ENCODE data around the gene ATP8A2.

DNA sequence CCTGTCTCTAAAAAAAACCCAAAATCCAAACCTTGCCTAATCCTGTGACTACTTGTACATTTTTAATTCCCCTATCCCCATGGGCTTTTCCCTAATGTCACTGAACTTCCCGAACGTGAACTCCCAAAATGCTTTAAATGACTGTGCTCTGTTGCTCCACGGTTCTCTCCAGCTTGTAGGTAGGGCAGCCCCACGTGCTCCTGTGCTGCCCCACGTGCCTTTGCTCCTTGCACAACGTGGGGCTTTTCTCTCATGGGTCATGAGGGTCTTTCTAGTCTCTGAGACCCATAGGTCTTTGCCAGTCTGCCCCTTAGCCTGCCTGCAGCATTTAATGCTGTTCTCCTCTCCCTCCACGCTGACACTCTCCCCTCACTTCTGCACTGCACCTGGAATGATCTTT, 558.0 kb downstream of the ATP8A2 start:
- TF ChIP-seq, protein P1, sequence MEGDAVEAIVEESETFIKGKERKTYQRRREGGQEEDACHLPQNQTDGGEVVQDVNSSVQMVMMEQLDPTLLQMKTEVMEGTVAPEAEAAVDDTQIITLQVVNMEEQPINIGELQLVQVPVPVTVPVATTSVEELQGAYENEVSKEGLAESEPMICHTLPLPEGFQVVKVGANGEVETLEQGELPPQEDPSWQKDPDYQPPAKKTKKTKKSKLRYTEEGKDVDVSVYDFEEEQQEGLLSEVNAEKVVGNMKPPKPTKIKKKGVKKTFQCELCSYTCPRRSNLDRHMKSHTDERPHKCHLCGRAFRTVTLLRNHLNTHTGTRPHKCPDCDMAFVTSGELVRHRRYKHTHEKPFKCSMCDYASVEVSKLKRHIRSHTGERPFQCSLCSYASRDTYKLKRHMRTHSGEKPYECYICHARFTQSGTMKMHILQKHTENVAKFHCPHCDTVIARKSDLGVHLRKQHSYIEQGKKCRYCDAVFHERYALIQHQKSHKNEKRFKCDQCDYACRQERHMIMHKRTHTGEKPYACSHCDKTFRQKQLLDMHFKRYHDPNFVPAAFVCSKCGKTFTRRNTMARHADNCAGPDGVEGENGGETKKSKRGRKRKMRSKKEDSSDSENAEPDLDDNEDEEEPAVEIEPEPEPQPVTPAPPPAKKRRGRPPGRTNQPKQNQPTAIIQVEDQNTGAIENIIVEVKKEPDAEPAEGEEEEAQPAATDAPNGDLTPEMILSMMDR (IDR thresholded peaks at IDR 0.05), result no peak
- no peak for TF ChIP-seq TCF7L2 (IDR thresholded peaks at IDR 0.05; ENCODE audit: low read depth, low read length)
- TF ChIP-seq POLR2AphosphoS5 (IDR thresholded peaks at IDR 0.05; ENCODE audit: low read depth, low read length), result no peak
- TF ChIP-seq, protein P2, sequence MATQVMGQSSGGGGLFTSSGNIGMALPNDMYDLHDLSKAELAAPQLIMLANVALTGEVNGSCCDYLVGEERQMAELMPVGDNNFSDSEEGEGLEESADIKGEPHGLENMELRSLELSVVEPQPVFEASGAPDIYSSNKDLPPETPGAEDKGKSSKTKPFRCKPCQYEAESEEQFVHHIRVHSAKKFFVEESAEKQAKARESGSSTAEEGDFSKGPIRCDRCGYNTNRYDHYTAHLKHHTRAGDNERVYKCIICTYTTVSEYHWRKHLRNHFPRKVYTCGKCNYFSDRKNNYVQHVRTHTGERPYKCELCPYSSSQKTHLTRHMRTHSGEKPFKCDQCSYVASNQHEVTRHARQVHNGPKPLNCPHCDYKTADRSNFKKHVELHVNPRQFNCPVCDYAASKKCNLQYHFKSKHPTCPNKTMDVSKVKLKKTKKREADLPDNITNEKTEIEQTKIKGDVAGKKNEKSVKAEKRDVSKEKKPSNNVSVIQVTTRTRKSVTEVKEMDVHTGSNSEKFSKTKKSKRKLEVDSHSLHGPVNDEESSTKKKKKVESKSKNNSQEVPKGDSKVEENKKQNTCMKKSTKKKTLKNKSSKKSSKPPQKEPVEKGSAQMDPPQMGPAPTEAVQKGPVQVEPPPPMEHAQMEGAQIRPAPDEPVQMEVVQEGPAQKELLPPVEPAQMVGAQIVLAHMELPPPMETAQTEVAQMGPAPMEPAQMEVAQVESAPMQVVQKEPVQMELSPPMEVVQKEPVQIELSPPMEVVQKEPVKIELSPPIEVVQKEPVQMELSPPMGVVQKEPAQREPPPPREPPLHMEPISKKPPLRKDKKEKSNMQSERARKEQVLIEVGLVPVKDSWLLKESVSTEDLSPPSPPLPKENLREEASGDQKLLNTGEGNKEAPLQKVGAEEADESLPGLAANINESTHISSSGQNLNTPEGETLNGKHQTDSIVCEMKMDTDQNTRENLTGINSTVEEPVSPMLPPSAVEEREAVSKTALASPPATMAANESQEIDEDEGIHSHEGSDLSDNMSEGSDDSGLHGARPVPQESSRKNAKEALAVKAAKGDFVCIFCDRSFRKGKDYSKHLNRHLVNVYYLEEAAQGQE (IDR thresholded peaks at IDR 0.05; ENCODE audit: insufficient read depth in 1 of 2, low read depth in 2 of 2, low read length in 1 of 2), result no peak
- no peak for TF ChIP-seq SIN3A (IDR thresholded peaks at IDR 0.05; ENCODE audit: borderline replicate concordance, insufficient read depth, low read depth, low read length)

All from Panc1 (cell line).